Measurements from ENCODE around the gene NIN. TPM values are rescaled to one million over a fixed set of nuclear protein-coding genes. Genes with fewer than 3 reads are reported as not detected.

Gene NIN
- total RNA-seq, 1 donor from 2014 or later, result 46.9 TPM

DNA sequence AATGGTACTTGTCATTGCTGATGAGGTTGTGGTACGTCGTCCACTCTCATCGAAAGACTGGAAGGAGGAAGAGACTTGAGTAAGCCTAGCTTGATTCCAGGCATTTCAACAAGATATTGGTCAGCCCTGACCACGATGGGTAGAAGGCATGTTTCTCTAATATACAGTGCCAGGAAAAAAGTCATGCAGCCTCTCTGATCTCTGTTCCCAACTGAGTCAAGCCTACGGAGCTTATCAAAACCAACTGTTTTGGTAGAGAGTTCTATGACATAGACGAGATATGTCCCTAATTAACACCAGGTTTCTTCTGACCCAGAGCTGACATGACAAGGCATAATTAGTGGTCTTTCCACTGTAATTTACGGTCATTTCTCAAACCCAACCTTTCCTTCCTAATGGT, 58.5 kb downstream of the NIN start:
- H3K9me3 Mint-ChIP-seq (ENCODE audit: low read depth), result no peaks in the 10 kb centered on the region
- peaks cover 41% of the 10 kb centered on the region for H3K4me1 Mint-ChIP-seq (ENCODE audit: low read depth)
- TF ChIP-seq, protein P1, sequence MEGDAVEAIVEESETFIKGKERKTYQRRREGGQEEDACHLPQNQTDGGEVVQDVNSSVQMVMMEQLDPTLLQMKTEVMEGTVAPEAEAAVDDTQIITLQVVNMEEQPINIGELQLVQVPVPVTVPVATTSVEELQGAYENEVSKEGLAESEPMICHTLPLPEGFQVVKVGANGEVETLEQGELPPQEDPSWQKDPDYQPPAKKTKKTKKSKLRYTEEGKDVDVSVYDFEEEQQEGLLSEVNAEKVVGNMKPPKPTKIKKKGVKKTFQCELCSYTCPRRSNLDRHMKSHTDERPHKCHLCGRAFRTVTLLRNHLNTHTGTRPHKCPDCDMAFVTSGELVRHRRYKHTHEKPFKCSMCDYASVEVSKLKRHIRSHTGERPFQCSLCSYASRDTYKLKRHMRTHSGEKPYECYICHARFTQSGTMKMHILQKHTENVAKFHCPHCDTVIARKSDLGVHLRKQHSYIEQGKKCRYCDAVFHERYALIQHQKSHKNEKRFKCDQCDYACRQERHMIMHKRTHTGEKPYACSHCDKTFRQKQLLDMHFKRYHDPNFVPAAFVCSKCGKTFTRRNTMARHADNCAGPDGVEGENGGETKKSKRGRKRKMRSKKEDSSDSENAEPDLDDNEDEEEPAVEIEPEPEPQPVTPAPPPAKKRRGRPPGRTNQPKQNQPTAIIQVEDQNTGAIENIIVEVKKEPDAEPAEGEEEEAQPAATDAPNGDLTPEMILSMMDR (IDR thresholded peaks at IDR 0.05), result no peak
- no peak overlapping the region for H3K27ac Mint-ChIP-seq (ENCODE audit: unreplicated experiment)
- peaks cover 19% of the 10 kb centered on the region for H3K36me3 Mint-ChIP-seq (ENCODE audit: low read depth)
- H3K27me3 Mint-ChIP-seq (ENCODE audit: low read depth), result no peaks in the 10 kb centered on the region
- no peak for DNase-seq (ENCODE audit: low spot score)
- H3K4me3 Mint-ChIP-seq (ENCODE audit: unreplicated experiment), result no peak overlapping the region

DNA sequence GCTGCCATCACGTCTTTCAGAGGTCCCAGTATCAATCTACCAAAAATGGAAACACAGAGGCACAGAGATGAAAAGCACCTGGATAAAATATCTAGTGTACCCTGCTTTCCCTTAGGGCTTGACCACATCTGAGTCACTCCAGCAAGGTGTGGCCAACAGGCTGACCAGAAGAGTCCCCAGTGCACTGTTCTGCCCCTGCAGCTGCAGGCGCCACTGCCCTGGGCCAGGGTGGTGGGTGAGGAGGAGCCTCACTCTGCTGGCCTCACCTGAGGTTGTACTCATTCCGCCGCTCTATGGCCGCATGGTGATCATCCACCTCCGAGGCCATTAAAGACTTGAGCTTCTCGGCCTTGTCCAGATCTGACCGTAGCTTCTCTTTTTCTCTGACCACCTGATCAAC, 60.4 kb downstream of the NIN start:
- no peak for DNase-seq (ENCODE audit: low spot score)
- Mint-ChIP-seq H3K36me3 (ENCODE audit: low read depth) (peaks cover 23% of the 10 kb centered on the region), H3K27me3 (ENCODE audit: low read depth) (no peaks in the 10 kb centered on the region), H3K27ac (ENCODE audit: unreplicated experiment) (no peak overlapping the region), H3K4me1 (ENCODE audit: low read depth) (peaks cover 42% of the 10 kb centered on the region), H3K9me3 (ENCODE audit: low read depth) (no peaks in the 10 kb centered on the region), H3K4me3 (ENCODE audit: unreplicated experiment) (no peak overlapping the region)
- TF ChIP-seq, protein P1 (IDR thresholded peaks at IDR 0.05), result no peak

DNA sequence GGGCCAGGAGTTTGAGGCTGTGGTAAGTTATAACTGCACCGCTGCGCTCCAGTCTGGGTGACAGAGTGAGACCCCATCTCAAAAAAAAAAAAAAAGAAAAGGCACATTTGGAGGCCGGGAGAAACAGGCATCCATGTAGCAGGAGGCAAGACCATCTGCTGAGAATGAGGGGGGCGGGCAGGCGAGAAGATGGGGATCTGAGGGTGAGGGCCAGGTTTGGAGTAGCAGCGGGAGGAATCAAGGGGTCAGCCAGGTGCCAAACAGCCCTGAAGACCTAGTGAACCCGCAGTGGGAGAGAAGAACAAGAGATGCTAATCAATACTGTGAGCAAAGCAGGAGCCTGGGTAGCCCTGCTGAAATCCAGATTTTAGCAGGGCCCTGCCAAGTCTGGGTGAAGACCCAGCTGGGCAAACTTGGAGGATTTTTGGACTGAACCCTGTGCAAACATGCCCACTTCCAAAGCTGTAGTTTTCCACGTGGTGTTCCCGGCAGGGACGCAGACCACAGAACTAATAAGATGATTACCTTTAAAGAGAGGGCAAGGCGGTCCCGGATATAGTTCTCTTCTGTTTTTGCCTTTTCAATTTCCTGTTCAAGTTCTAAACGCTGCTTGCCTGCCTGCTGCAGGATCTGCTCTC, 61.0 kb downstream of the NIN start:
- Mint-ChIP-seq H3K4me3 (ENCODE audit: unreplicated experiment) (no peak overlapping the region), H3K27me3 (ENCODE audit: low read depth) (no peaks in the 10 kb centered on the region), H3K4me1 (ENCODE audit: low read depth) (peaks cover 36% of the 10 kb centered on the region), H3K36me3 (ENCODE audit: low read depth) (peaks cover 23% of the 10 kb centered on the region), H3K9me3 (ENCODE audit: low read depth) (no peaks in the 10 kb centered on the region), H3K27ac (ENCODE audit: unreplicated experiment) (no peak overlapping the region)
- TF ChIP-seq, protein P1 (IDR thresholded peaks at IDR 0.05), result no peak
- no peak for DNase-seq (ENCODE audit: low spot score)

DNA sequence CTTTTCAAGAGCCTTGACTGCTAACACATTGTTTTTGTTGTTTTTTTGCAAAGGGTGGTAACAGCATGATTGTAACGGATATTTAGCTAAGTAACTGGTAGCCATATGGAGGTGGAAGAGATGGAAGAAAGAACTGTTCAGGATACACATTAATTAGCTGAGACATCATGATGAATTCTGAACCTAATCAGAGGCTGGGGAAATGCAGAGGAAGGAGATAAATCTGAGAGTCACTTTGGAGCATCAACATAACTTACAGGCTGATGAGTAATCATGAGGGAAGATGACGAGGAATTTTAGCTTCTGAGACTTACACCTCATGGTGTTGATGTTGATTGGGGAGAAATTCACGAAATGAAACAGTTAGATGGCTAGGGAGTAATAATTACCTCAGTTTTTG, 62.3 kb downstream of the NIN start:
- H3K27me3 Mint-ChIP-seq (ENCODE audit: low read depth), result no peaks in the 10 kb centered on the region
- H3K27ac Mint-ChIP-seq (ENCODE audit: unreplicated experiment), result peak overlapping the region; percentile 35
- H3K4me1 Mint-ChIP-seq (ENCODE audit: low read depth), result peaks cover 33% of the 10 kb centered on the region
- H3K4me3 Mint-ChIP-seq (ENCODE audit: unreplicated experiment), result no peak overlapping the region
- DNase-seq (ENCODE audit: low spot score), result no peak
- no peaks in the 10 kb centered on the region for H3K9me3 Mint-ChIP-seq (ENCODE audit: low read depth)
- H3K36me3 Mint-ChIP-seq (ENCODE audit: low read depth), result peaks cover 32% of the 10 kb centered on the region
- TF ChIP-seq, protein P1 (IDR thresholded peaks at IDR 0.05), result no peak

DNA sequence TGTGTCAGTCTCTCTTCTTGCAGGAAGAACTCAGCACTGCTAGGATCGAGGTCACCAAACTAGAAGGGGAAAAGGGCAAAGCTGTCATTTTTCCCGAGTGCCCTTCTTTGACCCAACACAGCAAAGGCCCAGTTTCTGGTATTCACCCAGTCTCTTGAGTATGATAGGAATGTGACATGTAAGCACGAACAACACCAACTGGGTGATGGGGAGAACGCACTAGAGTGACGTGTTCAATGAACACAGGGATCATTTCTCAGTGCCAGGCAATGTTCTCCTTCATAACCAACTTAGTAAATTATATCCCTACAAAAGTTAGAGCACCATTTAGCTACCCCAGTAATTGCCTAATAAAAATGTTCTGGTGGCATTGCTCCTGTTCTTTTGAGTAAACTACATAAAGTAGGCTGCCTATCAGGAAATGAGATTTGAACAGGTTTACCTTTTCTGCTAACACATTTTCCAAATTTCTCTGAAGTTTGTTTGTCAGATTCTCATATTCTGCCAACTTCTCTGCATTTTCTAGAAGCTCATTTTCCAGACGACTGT, 64.5 kb downstream of the NIN start:
- Mint-ChIP-seq H3K36me3 (ENCODE audit: low read depth) (peaks cover 32% of the 10 kb centered on the region), H3K9me3 (ENCODE audit: low read depth) (no peaks in the 10 kb centered on the region), H3K4me3 (ENCODE audit: unreplicated experiment) (no peak overlapping the region), H3K27ac (ENCODE audit: unreplicated experiment) (peak overlapping the region; percentile 84), H3K27me3 (ENCODE audit: low read depth) (no peaks in the 10 kb centered on the region), H3K4me1 (ENCODE audit: low read depth) (peaks cover 45% of the 10 kb centered on the region)
- TF ChIP-seq, protein P1 (IDR thresholded peaks at IDR 0.05), result no peak
- DNase-seq (ENCODE audit: low spot score), result no peak
